Measurements from ENCODE around the gene MAF.

Gene MAF

GRCh38 chr16:79610771-79611170 is 10.2 kb upstream of the MAF start:
- DNase-seq, result no peak

GRCh38 chr16:79609861-79610260 is 9.3 kb upstream of the MAF start:
- DNase-seq, result no peak

- no peak for DNase-seq
Measured at GRCh38 chr16:79608976-79609375, 8.4 kb upstream of the MAF start.

DNA sequence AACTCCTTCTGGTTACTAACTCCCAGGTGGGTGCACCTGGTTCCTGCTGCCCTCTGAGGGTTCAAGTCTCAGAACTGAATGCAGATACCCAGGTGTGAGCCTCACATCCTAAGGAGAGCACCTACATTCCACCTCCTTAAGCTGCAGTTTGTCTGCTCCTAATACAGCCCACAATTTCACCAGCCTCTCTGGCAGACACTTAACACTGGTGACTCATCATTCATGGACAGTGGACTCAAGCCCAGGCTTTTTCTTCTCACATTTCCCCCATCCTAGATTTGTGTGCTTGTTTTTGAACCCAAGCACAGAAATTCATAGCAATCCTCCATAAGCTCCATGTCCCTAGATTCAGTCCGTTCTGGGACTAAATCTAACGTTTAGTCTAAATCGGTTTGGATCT is 7.0 kb upstream of the MAF start:
- DNase-seq, result no peak

DNA sequence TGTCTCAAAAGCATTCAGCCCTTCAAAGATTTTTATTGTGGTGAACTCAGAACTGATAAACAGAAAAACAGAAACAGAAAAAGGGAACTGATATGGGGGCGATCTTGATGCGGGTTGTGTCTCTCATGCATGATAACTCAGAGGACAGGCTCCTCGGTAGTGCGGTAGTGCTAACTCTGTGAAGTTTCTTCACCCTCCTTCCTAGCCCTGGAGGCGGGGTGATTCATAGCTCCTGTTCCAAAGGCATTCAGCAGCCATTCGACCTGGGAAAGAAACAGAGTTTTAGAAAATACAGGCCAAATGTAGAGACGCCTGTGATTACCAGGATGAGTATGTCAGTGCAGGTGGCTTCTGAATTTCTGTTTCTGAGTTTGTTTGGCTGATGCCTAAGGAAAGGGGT is 5.5 kb upstream of the MAF start:
- no peak for DNase-seq

- no peak for DNase-seq
Measured at GRCh38 chr16:79603055-79603454, 2.5 kb upstream of the MAF start.

- no peak for DNase-seq
Measured at GRCh38 chr16:79602628-79603014, 2.1 kb upstream of the MAF start.

GRCh38 chr16:79601931-79602627 is 1.5 kb upstream of the MAF start:
- DNase-seq, result peak; percentile 81

DNA sequence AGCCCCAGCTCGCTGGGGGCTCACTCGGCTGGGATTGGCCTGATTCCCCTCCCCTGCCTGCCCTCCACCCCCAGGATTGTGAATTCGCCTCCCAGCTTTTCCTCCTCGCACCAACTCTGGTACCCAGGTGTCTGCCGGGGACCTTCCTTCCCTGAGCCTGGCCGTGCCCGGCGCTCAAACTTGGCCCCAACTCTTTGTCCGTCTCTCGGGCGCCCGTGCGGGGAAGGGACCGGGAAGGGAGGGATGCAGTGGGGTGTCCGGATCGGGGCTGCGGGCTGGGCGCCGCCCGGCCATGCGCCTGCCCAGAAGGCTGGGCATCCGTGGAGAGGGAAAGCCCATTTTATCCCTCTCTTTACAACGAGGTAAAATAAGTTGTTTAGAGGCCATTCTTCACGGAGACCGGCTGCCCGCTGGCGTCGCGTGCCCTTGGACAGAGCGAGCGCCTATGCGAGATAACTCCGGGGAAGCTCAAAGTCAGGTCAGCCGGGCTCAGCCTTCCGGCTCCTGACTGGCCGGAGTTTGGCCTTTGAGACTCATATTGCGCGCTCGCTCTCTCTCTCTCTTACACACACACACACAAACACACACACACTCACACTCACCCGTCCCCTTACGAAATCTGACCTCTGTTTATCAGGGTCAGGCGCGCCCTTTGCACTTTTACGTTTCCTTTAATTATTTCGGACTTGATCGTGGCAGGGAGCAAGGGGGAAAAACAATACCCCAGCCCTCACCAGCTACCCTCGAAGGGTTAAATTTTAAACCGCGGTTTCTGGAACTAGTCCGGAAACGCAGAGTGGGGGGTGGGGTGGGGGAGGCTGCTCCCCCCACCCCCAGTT is 774 bp upstream of the MAF start:
- DNase-seq, result no peak

- peak; percentile 14 for DNase-seq
Measured at GRCh38 chr16:79599837-79600637, 500 bp downstream of the MAF start.

DNA sequence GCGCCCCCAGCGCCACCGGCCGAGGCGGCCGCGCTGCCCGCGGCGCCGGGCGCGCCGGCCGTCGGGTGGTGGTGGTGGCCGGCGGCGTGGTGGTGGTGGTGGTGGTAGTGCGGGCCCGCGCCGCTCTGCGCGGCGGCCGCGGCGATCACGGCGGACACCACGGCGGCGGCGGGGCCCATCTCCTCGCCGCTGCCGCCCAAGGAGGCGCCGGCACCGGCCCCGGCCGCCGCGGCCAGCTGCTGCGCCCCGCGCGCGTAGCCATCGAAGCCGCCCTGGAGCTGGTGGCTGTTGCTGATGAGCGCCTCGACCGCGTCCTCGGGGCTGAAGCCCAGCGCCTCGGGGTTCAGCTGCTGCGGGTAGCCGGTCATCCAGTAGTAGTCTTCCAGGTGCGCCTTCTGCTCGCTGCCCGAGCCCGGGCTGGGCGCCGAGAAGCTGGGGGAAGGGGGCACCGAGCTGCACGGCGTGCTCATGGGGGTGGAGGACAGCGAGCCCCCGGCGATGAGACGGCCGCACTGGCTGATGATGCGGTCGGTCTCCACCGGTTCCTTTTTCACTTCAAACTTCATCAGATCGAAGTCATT is 1.2 kb downstream of the MAF start:
- DNase-seq, result peak; percentile 3

GRCh38 chr16:79598348-79599181 is 2.0 kb downstream of the MAF start:
- peak; percentile 11 for DNase-seq

GRCh38 chr16:79598063-79598347 is 2.5 kb downstream of the MAF start:
- DNase-seq, result no peak

DNA sequence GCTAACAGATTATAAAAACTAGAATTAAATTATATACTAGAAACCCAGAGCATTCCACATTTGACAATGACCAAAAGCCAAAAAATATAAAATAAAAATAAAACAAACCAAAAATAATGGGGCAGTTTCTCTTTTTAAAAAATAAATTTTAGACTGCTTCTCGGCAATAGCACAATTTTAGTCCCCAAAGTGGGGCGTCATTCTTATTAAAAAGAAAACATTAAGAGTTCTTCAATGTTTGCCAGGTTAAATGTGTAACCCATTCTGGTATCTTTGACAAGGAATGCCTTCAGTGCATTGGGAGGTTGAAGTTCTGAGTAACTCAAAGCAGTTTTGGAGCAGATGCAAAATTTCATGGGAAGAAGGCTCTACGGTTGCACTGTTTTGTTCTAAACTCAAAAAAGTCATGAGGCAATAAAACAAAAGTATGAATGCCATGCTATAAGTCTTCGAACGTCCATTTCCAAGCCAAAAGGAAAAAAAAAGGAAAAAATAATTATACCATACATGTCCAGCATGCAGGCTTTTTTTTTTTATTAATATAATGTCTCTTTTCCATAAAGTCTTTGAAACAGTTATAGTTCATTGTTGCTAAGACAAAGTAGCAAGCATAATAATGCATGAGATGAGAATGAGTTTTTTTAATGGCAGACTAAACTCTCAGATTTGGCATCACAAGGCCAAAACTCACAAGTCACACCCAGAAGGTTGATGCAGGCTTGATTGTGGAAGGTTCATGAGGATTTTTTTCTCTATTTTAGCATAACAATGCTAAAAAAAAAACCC is 3.1 kb downstream of the MAF start:
- DNase-seq, result no peak

DNA sequence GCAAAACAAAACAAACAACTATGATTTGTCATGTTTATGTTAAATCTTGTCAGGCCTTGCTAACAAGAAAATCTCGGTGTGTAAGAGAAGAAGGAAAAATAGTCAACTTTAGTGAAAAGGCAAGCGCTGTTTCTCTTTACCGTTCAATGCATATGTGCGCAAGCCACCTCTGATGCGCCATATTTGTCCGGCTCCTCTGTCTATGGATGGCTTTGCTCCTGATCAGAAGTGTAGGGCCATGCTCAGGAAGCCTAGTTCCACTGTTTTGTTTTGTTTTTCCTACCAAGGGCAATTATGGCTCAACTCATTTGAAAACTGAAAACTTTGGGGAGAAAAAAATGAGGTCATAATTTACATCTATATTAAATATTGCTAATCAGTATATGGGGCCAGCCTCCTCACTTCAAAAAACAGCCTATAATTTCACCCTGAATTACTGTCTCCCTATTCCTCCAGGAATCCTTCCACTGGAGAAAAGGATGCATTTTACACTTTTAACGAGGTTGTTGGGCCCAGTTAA is 4.5 kb downstream of the MAF start:
- DNase-seq, result no peak

DNA sequence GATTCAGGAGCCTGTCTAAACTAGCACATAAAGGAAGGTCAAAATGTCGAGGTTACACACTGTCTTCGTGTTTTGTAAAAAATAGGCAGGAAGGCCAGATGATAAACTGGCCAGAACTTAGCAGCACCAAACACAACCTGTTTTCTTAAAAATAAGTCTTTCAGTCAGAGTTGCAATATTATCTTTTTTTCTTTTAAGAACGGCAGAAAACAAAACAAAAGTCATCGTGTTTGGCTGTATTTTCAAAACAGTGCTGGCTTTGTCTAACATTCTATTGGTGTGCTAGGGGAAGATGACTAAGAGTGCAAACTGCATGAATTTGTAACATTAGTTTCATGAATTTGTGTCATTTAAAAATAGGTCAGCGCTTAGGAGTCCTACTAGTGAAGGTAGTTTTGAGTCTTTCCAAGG is 5.3 kb downstream of the MAF start:
- no peak for DNase-seq

- no peak for DNase-seq
Measured at GRCh38 chr16:79593754-79594153, 6.8 kb downstream of the MAF start.

GRCh38 chr16:79593074-79593531 is 7.4 kb downstream of the MAF start:
- DNase-seq, result no peak

DNA sequence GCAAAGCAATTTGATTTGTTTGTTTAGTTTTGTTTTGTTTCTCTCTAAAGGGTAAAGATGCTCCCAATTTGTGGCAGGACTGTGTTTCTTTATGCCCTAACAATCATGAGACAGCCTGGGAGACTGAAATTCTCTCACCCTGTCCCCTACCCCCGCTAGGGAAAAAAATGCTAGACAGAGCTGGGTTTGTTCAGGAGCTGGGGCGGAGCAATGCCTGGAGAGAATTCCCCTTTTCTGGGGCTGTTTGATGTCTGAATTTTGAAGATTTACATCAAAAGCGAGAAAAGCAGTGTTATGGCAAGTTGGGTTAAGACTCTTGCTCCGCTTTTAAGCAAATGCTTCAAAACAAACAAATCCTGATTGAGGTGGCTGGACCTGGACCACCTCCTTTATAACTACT is 8.4 kb downstream of the MAF start:
- no peak for DNase-seq

DNA sequence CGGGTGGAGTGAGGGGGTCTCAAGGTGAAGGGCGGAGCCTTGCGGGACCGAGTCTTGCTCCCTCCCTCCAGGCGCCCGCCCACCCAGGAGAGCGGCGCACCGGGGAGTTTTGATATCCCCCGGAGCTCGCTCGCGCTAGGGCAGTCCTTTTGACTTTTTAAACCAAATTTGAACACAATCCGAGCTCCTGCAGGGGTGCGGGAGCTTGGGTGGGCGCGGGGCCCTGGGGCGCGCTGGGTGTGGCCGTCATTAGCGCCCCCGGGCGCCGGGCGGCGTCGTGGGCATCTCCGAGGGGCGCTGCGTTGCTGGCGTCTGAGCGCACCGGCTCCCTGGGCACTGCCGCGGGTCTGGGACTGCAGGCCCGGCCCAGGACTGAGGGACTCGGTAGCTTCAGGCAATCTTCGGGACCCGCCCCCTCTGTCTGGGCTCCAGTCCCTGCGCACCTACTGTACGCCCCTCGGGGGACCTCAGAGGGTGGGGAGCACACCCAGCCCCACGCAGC is 10.9 kb downstream of the MAF start:
- DNase-seq, result no peak

GRCh38 chr16:79587897-79588296 is 12.6 kb downstream of the MAF start:
- no peak for DNase-seq

Measured in activated T-cell treated with anti-CD3 and anti-CD28 coated beads for 4 hours (primary cell).